PFSK-1 (cell line): Measurements from ENCODE around the gene KCNQ5.

Source experiments
- FOXP2 ChIP-seq: optimal IDR thresholded peaks from 2 replicates; pipeline ENCODE3; 2011; ENCODE audit warnings: borderline replicate concordance, control low read depth, inconsistent platforms; ENCODE audit not compliant: insufficient read depth; ENCODE audit errors: extremely low read length, extremely low read depth
- POLR2AphosphoS5 ChIP-seq: IDR thresholded peaks from 2 replicates; pipeline ENCODE4 v1.6.1; 2012; ENCODE audit warnings: low read depth, mild to moderate bottlenecking, control low read depth, low read length, moderate library complexity
- REST ChIP-seq, 2 experiments: IDR thresholded peaks; 2 replicates each; pipeline versions ENCODE4 v1.6.1 to v1.8.0; 2011 to 2012; ENCODE audit warnings: low read depth in 2 of 2, low read length in 2 of 2, control low read depth in 1 of 2, inconsistent platforms in 1 of 2, mild to moderate bottlenecking in 1 of 2, moderate library complexity in 1 of 2; ENCODE audit not compliant: insufficient read depth in 1 of 2
- SIN3A ChIP-seq: IDR thresholded peaks from 2 replicates; pipeline ENCODE4 v1.6.1; 2012; ENCODE audit warnings: mild to moderate bottlenecking, low read length, moderate library complexity, borderline replicate concordance; ENCODE audit not compliant: insufficient read depth
- TAF1 ChIP-seq: IDR thresholded peaks from 2 replicates; pipeline ENCODE4 v1.6.1; 2012; ENCODE audit warnings: low read length, control low read depth, borderline replicate concordance; ENCODE audit not compliant: insufficient read depth

The KCNQ5 gene

GRCh38 chr6:72595812-72596211 is 26.1 kb upstream of the KCNQ5 start:
- TF ChIP-seq TAF1 (no peak), REST (IDR thresholded peaks at IDR 0.05; ENCODE audit: insufficient read depth in 1 of 2, low read depth in 2 of 2, low read length in 2 of 2) (no peak)

- TF ChIP-seq REST (IDR thresholded peaks at IDR 0.05; ENCODE audit: insufficient read depth in 1 of 2, low read depth in 2 of 2, low read length in 2 of 2) (no peak), POLR2AphosphoS5 (no peak), SIN3A (no peak), FOXP2 (no peak), TAF1 (no peak)
These were observed 5.4 kb upstream of the KCNQ5 start for GRCh38 chr6:72616406-72617015.

GRCh38 chr6:72617721-72618120 is 4.1 kb upstream of the KCNQ5 start:
- TF ChIP-seq REST (IDR thresholded peaks at IDR 0.05; ENCODE audit: insufficient read depth in 1 of 2, low read depth in 2 of 2, low read length in 2 of 2) (no peak), FOXP2 (no peak), POLR2AphosphoS5 (no peak), TAF1 (no peak), SIN3A (no peak)

- no peak for TF ChIP-seq TAF1
- TF ChIP-seq FOXP2 = no peak
- TF ChIP-seq SIN3A = no peak
- TF ChIP-seq POLR2AphosphoS5 = no peak
- no peak for TF ChIP-seq REST (IDR thresholded peaks at IDR 0.05; ENCODE audit: insufficient read depth in 1 of 2, low read depth in 2 of 2, low read length in 2 of 2)
These were observed 1.8 kb upstream of the KCNQ5 start for GRCh38 chr6:72619883-72620696.

GRCh38 chr6:72620871-72621290 is 983 bp upstream of the KCNQ5 start:
- TF ChIP-seq REST (IDR thresholded peaks at IDR 0.05; ENCODE audit: insufficient read depth in 1 of 2, low read depth in 2 of 2, low read length in 2 of 2) (no peak), POLR2AphosphoS5 (no peak), SIN3A (no peak), TAF1 (no peak), FOXP2 (no peak)
